NCI-H2227 treated with DMSO at 0.1 percent for 48 hours (cell line): ENCODE results near the gene NXPH3.

ENCODE experiments used
- DNase-seq: peaks from one replicate; lab custom pipeline; 2025; lab: John Stamatoyannopoulos, UW

Gene NXPH3

GRCh38 chr17:49629447-49629846 is 53.8 kb downstream of the NXPH3 start:
- DNase-seq: no peak

DNA sequence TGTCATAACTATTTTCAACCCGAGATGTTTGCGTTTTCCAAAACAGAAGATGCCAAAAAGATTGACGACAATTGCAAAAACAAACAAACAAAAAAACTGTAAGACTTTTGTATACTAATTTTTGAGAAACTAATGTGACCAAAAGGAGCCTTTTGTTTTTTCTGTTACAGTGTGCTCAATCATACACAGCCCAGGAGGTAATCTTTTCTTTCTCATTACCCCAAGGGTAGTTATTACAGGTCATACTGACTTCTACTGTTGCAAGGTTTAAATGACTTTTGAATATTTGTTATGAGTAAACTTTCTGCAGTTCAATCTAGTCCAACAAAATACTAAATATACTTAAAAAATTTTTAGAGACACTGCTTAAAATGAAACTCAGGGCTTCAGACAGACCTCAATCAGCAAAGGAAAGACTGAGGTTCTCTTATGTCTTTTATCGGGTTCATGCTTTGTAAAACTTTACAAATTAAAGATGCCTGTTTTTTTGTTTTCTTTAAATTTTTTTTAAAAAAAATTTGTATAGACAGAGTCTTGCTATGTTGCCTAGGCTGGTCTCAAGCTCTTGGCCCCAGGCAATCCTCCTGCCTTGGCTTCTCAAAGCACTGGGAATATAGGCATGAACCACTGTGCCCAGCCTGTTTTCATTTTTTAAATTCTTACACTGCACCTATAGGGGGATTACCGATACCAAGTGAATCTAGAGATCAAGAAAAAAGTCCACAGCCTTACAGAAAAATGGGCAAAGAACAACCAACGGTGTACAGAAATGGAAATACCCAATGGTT is 54.6 kb downstream of the NXPH3 start:
- DNase-seq: no peak

DNA sequence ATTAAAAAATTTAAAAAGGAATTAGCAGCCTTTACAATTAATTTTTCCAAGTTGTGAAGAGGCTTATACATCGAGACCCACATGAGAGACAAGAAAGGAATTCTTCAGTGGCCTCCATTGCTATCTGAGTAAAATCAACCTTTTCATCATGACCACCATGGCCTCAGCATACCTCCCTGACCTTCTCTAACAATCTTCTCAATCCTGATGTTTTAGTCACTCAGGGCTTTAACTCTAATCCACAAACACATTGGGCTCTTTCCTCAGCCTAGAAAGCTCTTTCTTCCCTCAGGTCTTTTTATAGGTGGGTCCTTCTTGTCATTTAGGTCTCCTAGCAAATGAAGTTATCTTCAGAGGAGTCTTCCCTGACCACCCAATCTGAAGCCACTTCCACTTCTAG is 55.8 kb downstream of the NXPH3 start:
- DNase-seq: no peak
